SK-N-SH (cell line): ENCODE measurements around the gene RABL2B. TPM values are rescaled to one million over a fixed set of nuclear protein-coding genes. Genes with fewer than 3 reads are reported as not detected.

Experiments used
- CTCF ChIA-PET: fragments of 300-600, 350-600 bp; formaldehyde crosslinking; extraction: SDS; loops from one replicate; lab custom pipeline; 2021; lab: Yijun Ruan, JAX
- POLR2A ChIA-PET: fragments of 350-600 bp; sonication (Branson Sonifier 250); formaldehyde crosslinking; extraction: SDS; loops from one replicate; lab custom pipeline; 2020; ENCODE audit warnings: antibody characterized with exemption, inconsistent platforms; lab: Yijun Ruan, JAX
- DNase-seq: peaks from one replicate; pipeline ENCODE4 v3.0.0; 2012
- H2AFZ ChIP-seq: fragments of 200-600 bp; sonication (generic); 2 replicates; pipeline ENCODE4 v1.8.1; 2016; ENCODE audit warnings: antibody characterized with exemption, mild to moderate bottlenecking, low read depth
- H3F3A ChIP-seq: fragments of 200-600 bp; sonication (generic); replicated peaks from 2 replicates; pipeline ENCODE3; 2016; ENCODE audit warnings: antibody characterized with exemption, mild to moderate bottlenecking; ENCODE audit not compliant: insufficient read depth
- H3K27ac ChIP-seq, 2 experiments: fragments of 200-500 bp in 1 of 2; fragments of 200-600 bp in 1 of 2; sonication (Bioruptor generic) in 1 of 2; sonication (generic), shearing (Covaris generic) in 1 of 2; 2 replicates each; pipeline versions ENCODE4 v1.5.1 to v1.6.1; 2014 to 2016; ENCODE audit warnings: low read depth in 2 of 2, inconsistent platforms in 1 of 2, low read length in 1 of 2, mild to moderate bottlenecking in 1 of 2, mixed read lengths in 1 of 2
- H3K27me3 ChIP-seq: fragments of 200-600 bp; sonication (generic), shearing (Covaris generic); 2 replicates; pipeline ENCODE4 v1.6.1; 2016; ENCODE audit warnings: mixed run types; ENCODE audit not compliant: insufficient read depth
- H3K36me3 ChIP-seq, 2 experiments: fragments of 200-500 bp in 1 of 2; fragments of 200-600 bp in 1 of 2; sonication (Bioruptor generic) in 1 of 2; sonication (generic) in 1 of 2; replicated peaks in 1 of 2; 2 replicates each; pipeline versions ENCODE3 to v1.5.1; 2014 to 2016; ENCODE audit warnings: low read length in 1 of 2, mild to moderate bottlenecking in 1 of 2; ENCODE audit not compliant: insufficient read depth in 2 of 2, control insufficient read depth in 1 of 2
- H3K4me1 ChIP-seq, 2 experiments: fragments of 200-500 bp in 1 of 2; fragments of 200-600 bp in 1 of 2; sonication (Bioruptor generic) in 1 of 2; sonication (generic), shearing (Covaris generic) in 1 of 2; 2 replicates each; pipeline versions ENCODE4 v1.5.1 to v1.6.1; 2014 to 2016; ENCODE audit warnings: low read depth in 1 of 2, low read length in 1 of 2, mixed run types in 1 of 2; ENCODE audit not compliant: insufficient read depth in 2 of 2, control insufficient read depth in 1 of 2
- H3K4me2 ChIP-seq: fragments of 200-600 bp; sonication (generic), shearing (Covaris generic); 2 replicates; pipeline ENCODE4 v1.6.1; 2017; ENCODE audit warnings: mixed run types
- H3K4me3 ChIP-seq, 2 experiments: fragments of 200-500 bp in 1 of 2; fragments of 200-600 bp in 1 of 2; sonication (Bioruptor generic) in 1 of 2; sonication (generic), shearing (Covaris generic) in 1 of 2; 2 replicates each; pipeline versions ENCODE4 v1.5.1 to v1.8.1; 2014 to 2016; ENCODE audit warnings: low read depth in 2 of 2, inconsistent platforms in 1 of 2, low read length in 1 of 2, mild to moderate bottlenecking in 1 of 2, mixed read lengths in 1 of 2, moderate library complexity in 1 of 2
- H3K79me2 ChIP-seq: fragments of 200-600 bp; sonication (generic); 2 replicates; pipeline ENCODE4 v1.8.1; 2017; ENCODE audit warnings: mild to moderate bottlenecking; ENCODE audit not compliant: insufficient read depth
- H3K9ac ChIP-seq: fragments of 200-600 bp; sonication (generic); 2 replicates; pipeline ENCODE4 v1.6.1; 2017; ENCODE audit warnings: mixed run types
- H3K9me2 ChIP-seq: fragments of 200-600 bp; sonication (generic); 2 replicates; pipeline ENCODE4 v1.6.1; 2017; ENCODE audit warnings: mixed run types
- H3K9me3 ChIP-seq: fragments of 200-600 bp; sonication (generic); 2 replicates; pipeline ENCODE4 v1.6.1; 2017; ENCODE audit warnings: mixed run types, mild to moderate bottlenecking, moderate library complexity
- H4K20me1 ChIP-seq: fragments of 200-600 bp; sonication (generic); 2 replicates; pipeline ENCODE4 v1.6.1; 2017; ENCODE audit warnings: mild to moderate bottlenecking, mixed run types; ENCODE audit not compliant: insufficient read depth
- CHD2 ChIP-seq: fragments of 150-350 bp; IDR thresholded peaks from 2 replicates; pipeline ENCODE4 v1.6.1; 2018; ENCODE audit warnings: low read length; ENCODE audit not compliant: partially characterized antibody
- CTCF ChIP-seq: fragments of 200-600 bp; sonication (generic); IDR thresholded peaks from 2 replicates; pipeline ENCODE4 v1.6.1; 2017; ENCODE audit warnings: antibody characterized with exemption, mild to moderate bottlenecking, moderate library complexity
- FOXM1 ChIP-seq: IDR thresholded peaks from 2 replicates; pipeline ENCODE4 v1.4.0; 2012; ENCODE audit warnings: low read depth, mild to moderate bottlenecking
- GABPA ChIP-seq: IDR thresholded peaks from 2 replicates; pipeline ENCODE4 v1.4.0; 2012; ENCODE audit warnings: low read depth, mild to moderate bottlenecking
- GATA2 ChIP-seq: sonication (generic); formaldehyde crosslinking; IDR thresholded peaks from 2 replicates; pipeline ENCODE4 v1.5.0; 2020; ENCODE audit warnings: mild to moderate bottlenecking, missing genetic modification reagents
- IRF3 ChIP-seq: fragments of 150-350 bp; IDR thresholded peaks from 2 replicates; pipeline ENCODE4 v1.6.1; 2016; ENCODE audit warnings: mild to moderate bottlenecking, low read depth, low read length
- MEF2A ChIP-seq: IDR thresholded peaks from 2 replicates; pipeline ENCODE4 v1.4.0; 2012; ENCODE audit warnings: low read depth, borderline replicate concordance
- MXI1 ChIP-seq: IDR thresholded peaks from 2 replicates; pipeline ENCODE4 v1.6.1; 2012; ENCODE audit warnings: mild to moderate bottlenecking, low read depth, low read length, improper control_type of control experiment
- POLR2AphosphoS5 ChIP-seq: IDR thresholded peaks from 2 replicates; pipeline ENCODE4 v1.6.1; 2012; ENCODE audit warnings: low read depth, low read length
- RAD21 ChIP-seq: IDR thresholded peaks from 2 replicates; pipeline ENCODE4 v1.6.1; 2012; ENCODE audit warnings: mild to moderate bottlenecking, low read length
- RCOR1 ChIP-seq: fragments of 150-350 bp; IDR thresholded peaks from 2 replicates; pipeline ENCODE4 v1.6.1; 2017; ENCODE audit warnings: antibody characterized with exemption, low read length
- SMC3 ChIP-seq: IDR thresholded peaks from 2 replicates; pipeline ENCODE4 v1.6.1; 2012; ENCODE audit warnings: low read depth, low read length, improper control_type of control experiment
- USF2 ChIP-seq: fragments of 150-350 bp; IDR thresholded peaks from 2 replicates; pipeline ENCODE4 v1.6.1; 2017; ENCODE audit warnings: antibody characterized with exemption, low read length, low read depth, borderline replicate concordance
- YY1 ChIP-seq: IDR thresholded peaks from 2 replicates; pipeline ENCODE4 v1.4.0; 2012; ENCODE audit warnings: low read depth, mild to moderate bottlenecking
- WGBS: methylation state at CpG from one replicate; pipeline ENCODE4 v1.1.6; 2017; ENCODE audit warnings: low lambda C conversion rate; 5-methylcytosine and 5-hydroxymethylcytosine counted together
- polyA plus RNA-seq, 3 experiments: library from polyadenylated mRNA; depleted of rRNA; stranded (reverse); fragments of >200 nt; gene quantifications; 2 replicates each; pipeline ENCODE4 v1.2.3, GENCODE V29; 2012
- TF ChIP-seq, protein P1 (sequence below): IDR thresholded peaks from 2 replicates; pipeline ENCODE4 v1.6.1; 2012; ENCODE audit warnings: mild to moderate bottlenecking, low read depth, low read length, moderate library complexity
- TF ChIP-seq, protein P2 (sequence below): IDR thresholded peaks from 2 replicates; pipeline ENCODE4 v1.4.0; 2012; ENCODE audit warnings: low read depth

RABL2B gene
- polyA plus RNA-seq, 1 of the 3 experiments (the other 2 are of a cell fraction), result 61.7 TPM

- peaks cover 4% of the 10 kb centered on the region for H3F3A ChIP-seq
- POLR2A ChIA-PET, result no interaction called here
- no peaks in the 10 kb centered on the region for H3K36me3 ChIP-seq
- WGBS, result 90% methylated on average over 12 of the region's 12 CpGs
- no peak overlapping the region for H3K9ac ChIP-seq
- no peak overlapping the region for H2AFZ ChIP-seq
- H3K27ac ChIP-seq, result no peak overlapping the region
- H3K79me2 ChIP-seq, result no peaks in the 10 kb centered on the region
- CTCF ChIA-PET, result interaction anchor here (0.9 to 2.0 kb wide), 6 partner anchors 11 to 90 kb away, joined by 3 to 10 read pairs (median 4); no protein-coding TSS in a partner anchor
- H3K27me3 ChIP-seq, result no peaks in the 10 kb centered on the region
- H3K9me2 ChIP-seq, result no peaks in the 10 kb centered on the region
- no peaks in the 10 kb centered on the region for H4K20me1 ChIP-seq
- H3K4me1 ChIP-seq, result peaks cover 0 to 14% of the 10 kb centered on the region in 2 experiments; a peak in 1 of 4 replicates
- H3K9me3 ChIP-seq, result no peaks in the 10 kb centered on the region
- DNase-seq, result no peak
- no peak overlapping the region for H3K4me3 ChIP-seq
- no peak overlapping the region for H3K4me2 ChIP-seq
- TF ChIP-seq POLR2AphosphoS5, result no peak
- TF ChIP-seq USF2, result no peak
- no peak for TF ChIP-seq GATA2
- TF ChIP-seq RCOR1, result no peak
- TF ChIP-seq SMC3, result no peak
- no peak for TF ChIP-seq CTCF
- TF ChIP-seq IRF3, result no peak
- no peak for TF ChIP-seq GABPA
- TF ChIP-seq YY1, result no peak
- no peak for TF ChIP-seq MEF2A
- TF ChIP-seq, all 33 proteins: peak for 0
Measured at GRCh38 chr22:50732681-50733080, 50.8 kb downstream of the RABL2B start.

- WGBS, result 83% methylated on average over 17 of the region's 32 CpGs
- H3K79me2 ChIP-seq, result no peaks in the 10 kb centered on the region
- no peaks in the 10 kb centered on the region for H3K36me3 ChIP-seq
- H2AFZ ChIP-seq, result no peak overlapping the region
- H3K27me3 ChIP-seq, result no peaks in the 10 kb centered on the region
- peaks cover 4% of the 10 kb centered on the region for H3F3A ChIP-seq
- no peak overlapping the region for H3K9ac ChIP-seq
- peaks cover 0 to 14% of the 10 kb centered on the region in 2 experiments; a peak in 1 of 4 replicates for H3K4me1 ChIP-seq
- no peak overlapping the region for H3K4me3 ChIP-seq
- H3K9me2 ChIP-seq, result no peaks in the 10 kb centered on the region
- no peak overlapping the region for H3K27ac ChIP-seq
- ChIA-PET POLR2A (no interaction called here), CTCF (interaction anchor here (0.9 to 2.0 kb wide), 11 partner anchors 10 to 93 kb away, joined by 3 to 10 read pairs (median 3); no protein-coding TSS in a partner anchor)
- no peaks in the 10 kb centered on the region for H3K9me3 ChIP-seq
- H4K20me1 ChIP-seq, result no peaks in the 10 kb centered on the region
- H3K4me2 ChIP-seq, result no peak overlapping the region
- peak; percentile 86 for DNase-seq
- TF ChIP-seq RAD21 (peak; percentile 71), RCOR1 (no peak), POLR2AphosphoS5 (no peak), FOXM1 (no peak), MXI1 (peak; percentile 60; the same call in 1 of the 2 replicates), SMC3 (peak; percentile 51), CHD2 (no peak), IRF3 (no peak)
- TF ChIP-seq, protein P1, sequence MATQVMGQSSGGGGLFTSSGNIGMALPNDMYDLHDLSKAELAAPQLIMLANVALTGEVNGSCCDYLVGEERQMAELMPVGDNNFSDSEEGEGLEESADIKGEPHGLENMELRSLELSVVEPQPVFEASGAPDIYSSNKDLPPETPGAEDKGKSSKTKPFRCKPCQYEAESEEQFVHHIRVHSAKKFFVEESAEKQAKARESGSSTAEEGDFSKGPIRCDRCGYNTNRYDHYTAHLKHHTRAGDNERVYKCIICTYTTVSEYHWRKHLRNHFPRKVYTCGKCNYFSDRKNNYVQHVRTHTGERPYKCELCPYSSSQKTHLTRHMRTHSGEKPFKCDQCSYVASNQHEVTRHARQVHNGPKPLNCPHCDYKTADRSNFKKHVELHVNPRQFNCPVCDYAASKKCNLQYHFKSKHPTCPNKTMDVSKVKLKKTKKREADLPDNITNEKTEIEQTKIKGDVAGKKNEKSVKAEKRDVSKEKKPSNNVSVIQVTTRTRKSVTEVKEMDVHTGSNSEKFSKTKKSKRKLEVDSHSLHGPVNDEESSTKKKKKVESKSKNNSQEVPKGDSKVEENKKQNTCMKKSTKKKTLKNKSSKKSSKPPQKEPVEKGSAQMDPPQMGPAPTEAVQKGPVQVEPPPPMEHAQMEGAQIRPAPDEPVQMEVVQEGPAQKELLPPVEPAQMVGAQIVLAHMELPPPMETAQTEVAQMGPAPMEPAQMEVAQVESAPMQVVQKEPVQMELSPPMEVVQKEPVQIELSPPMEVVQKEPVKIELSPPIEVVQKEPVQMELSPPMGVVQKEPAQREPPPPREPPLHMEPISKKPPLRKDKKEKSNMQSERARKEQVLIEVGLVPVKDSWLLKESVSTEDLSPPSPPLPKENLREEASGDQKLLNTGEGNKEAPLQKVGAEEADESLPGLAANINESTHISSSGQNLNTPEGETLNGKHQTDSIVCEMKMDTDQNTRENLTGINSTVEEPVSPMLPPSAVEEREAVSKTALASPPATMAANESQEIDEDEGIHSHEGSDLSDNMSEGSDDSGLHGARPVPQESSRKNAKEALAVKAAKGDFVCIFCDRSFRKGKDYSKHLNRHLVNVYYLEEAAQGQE, result no peak
- TF ChIP-seq, protein P2, sequence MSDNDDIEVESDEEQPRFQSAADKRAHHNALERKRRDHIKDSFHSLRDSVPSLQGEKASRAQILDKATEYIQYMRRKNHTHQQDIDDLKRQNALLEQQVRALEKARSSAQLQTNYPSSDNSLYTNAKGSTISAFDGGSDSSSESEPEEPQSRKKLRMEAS, result peak; percentile 68
Measured at GRCh38 chr22:50731811-50732624, 51.4 kb downstream of the RABL2B start.
